ENCODE results near the gene ADAMTS17.
A peak's percentile ranks its signal among the peaks of the same experiment; 100 is the strongest.

ADAMTS17 gene

DNA sequence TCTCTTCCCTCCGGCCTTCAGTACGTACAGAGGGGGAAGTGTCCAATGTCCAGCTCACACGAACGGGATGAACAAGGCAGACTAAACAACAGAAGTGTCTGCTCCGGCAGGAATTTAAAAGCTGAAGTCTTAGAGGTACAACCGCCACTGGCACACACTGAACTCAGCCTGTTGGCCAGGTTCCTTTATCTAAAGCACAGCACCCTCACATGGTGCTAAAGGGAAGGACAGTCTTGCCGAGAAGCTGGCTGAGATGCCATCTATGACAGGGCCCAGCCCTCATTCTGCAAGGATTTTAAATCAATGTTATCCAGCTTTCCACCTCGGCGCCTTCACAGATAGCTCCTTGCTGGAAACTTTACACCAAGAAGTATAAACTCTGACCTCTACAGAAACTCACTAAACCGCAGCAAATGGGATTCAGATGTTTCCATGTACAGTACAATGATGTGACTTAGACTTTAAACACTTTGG lies 2.8 kb downstream of the ADAMTS17 start:
- peak; percentile 58 for DNase-seq (ENCODE audit: low spot score)

DNA sequence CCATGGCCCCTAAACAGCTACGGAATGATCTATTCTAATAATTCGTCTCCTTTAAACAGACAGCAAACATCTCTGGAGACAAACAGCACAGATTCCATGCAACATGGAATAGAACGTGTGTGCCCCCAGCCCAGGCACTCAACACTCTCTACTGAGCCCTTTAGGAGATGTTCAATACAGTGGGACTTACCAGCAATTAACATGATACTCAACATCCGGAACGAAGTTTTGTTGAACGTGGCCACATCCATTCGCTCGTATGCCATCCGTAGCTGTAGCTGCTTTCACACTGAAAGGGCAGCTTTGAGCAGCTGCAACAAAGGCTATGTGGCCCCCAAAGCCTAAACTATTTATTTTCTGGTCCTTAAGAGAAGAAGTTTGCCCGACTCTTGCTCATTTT lies 3.5 kb downstream of the ADAMTS17 start:
- DNase-seq (ENCODE audit: low spot score) = no peak

DNA sequence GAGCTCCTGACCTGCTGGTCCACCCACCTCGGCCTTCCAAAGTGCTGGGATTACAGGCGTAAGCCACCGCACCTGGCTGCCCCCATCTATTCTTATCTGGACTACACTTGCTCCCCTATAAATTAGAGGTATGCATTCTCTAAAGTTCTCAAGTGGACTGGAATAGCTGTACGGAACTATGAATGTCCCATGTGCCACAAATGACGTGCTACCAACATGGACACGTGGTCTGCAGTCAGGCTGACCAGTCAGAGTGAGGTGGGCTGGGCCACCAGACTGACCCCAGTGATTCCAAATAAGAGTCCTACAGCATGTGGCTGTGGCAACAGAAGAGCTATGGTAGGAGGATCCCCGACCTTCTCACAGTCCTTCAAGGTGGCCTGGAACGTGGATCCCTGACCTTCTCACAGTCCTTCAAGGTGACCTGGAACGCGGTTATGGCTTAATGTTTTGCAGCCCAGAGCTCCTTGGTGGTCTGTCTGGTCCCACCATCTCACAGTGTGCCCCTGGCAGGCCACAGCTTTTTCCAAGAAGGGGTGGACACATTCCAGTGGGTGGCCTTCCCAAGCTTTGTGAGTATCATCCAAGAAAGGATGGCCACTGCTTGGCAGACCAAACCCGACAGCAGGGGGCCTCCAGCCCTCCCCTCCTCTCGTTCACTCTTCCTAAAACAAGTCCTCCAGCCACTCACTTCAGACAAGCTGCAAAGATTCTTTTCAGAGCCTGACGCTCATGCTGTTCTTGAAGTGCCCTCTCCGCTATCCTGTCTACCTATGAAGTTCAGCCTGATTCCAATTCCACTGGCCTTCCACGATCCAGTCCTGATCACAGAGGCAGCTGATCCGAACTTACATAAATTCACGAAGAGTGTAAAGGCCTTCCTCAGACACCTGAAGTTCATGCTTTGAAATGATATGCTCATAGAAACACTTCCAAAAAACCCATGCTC lies 4.4 kb downstream of the ADAMTS17 start:
- no peak for DNase-seq (ENCODE audit: low spot score)

DNA sequence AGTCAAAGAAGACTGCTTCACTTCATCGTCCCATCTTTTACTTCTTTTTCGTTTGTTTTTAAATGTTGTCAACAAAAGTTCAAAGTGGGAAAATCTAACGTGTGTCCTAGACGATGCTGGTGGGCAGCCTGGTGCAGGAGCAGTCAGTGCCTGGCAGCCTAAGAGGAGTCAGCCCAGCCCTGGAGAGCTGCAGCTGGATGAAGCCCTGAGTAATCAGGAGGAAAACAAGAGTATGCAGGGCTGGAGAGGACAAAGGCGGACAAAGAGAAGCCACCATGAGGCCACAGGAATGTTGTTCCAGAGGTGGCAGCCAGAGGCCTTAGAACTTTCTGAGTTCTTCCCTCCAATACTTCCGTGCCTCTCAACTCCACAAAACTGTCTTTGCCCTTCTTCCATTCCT lies 5.7 kb downstream of the ADAMTS17 start:
- DNase-seq (ENCODE audit: low spot score) = no peak

DNA sequence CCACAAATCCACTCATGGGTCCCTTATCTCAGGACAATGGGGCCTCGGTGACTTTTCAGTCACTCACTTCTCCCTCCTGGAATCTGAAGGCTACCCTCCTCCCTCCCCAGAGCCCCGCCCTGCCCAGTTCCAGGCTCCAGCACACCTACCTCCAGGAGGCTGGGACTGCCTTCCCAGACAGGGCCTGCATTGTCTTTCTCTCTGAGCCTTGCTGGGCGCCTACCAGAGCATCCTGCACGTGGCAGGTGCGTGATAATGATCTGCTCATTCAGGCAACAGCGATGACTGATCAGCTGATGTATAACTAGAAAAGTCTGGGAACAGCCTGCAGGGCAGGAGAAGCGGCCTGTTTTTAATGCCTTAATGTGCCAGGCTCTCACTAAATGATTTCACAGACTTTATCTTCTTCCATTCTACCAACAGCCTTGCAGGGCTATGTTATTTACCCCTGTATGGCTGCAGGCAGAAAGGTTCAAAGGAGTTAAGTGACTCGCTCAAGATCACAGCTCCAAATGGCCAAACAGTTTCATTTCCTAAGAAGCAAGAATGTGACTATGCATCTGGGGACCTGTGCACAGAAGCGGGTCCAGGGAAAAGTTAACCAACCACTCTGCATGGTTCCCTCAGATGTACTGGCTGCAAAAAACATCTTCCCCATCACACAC lies 6.3 kb downstream of the ADAMTS17 start:
- no peak for DNase-seq (ENCODE audit: low spot score)

DNA sequence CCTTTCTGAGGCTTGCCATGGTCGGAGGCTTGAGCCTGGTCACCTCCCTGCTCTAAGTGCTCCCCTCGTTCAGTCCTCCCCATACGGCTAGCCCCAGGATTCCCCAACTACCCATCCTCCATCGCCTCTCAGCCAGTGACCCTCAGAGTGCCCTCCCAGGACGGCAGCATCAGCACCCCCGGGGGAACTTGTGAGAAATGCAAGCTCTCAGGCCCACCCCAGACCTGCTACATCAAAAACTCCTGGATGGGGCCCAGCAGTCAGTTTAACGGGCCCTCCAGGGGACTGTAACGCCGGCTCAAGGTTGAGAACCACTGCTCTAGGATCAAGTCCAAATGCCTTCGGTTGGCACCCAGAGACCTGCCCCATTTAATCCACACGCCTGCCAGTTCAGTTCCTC lies 6.9 kb downstream of the ADAMTS17 start:
- no peak for DNase-seq (ENCODE audit: low spot score)

DNA sequence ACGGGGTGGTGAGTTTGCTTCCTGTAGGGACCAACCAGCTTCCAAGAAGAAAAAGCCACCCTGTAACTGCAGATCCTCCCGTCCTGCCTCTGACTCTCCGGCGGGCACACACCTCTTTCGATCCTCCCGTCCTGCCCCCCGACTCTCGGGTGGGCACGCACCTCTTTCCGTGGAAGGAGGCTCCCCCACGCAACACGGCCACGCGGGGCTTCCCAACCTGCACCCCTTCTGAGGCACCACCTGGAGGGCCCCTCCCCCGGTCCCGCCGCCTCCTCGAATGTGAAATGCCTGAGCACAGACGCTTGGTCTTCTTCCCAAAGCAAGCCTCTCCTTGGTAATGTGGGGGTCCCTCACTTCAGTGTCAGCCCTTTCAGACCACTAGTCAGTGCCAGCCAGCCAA lies 7.3 kb downstream of the ADAMTS17 start:
- DNase-seq (ENCODE audit: low spot score) = no peak

DNA sequence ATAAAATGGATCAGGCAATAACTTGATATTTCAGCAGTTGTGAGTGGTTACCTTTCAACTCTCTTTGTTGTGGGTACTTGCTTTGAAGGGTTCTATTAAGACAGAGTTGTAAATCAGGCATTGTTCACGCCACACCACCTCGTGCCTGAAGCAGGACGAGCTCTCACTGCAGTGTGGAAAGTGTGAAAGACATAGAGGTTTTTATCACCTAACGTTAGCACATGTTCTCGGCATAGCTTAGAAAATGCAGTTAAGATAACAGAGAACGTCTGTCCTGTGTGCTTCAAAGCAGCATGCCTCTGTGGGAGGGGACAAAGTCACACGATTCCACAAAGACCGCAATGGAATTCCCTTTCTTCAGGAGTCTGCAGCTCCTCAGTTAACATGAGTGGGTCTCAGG lies 7.8 kb downstream of the ADAMTS17 start:
- DNase-seq (ENCODE audit: low spot score) = no peak

DNA sequence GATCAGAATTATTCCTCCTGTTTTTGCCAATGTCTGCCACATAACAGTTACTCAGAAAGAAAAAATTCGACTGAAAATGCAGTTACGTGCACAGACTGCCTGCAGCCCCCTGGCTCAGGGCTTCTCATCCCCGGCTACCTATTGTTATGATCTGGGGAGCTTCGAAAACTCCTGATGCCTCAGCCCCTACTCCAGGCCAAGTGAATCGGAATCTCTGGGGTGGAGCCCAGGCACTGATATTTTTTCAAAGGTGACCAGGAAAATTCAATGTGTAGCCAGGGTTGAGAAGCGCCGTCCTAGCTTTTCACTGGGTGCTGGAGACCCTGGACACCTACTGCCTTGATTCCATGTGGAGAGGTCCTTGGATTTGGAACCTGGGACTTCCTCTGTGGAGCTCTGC lies 8.5 kb downstream of the ADAMTS17 start:
- no peak for DNase-seq (ENCODE audit: low spot score)

DNA sequence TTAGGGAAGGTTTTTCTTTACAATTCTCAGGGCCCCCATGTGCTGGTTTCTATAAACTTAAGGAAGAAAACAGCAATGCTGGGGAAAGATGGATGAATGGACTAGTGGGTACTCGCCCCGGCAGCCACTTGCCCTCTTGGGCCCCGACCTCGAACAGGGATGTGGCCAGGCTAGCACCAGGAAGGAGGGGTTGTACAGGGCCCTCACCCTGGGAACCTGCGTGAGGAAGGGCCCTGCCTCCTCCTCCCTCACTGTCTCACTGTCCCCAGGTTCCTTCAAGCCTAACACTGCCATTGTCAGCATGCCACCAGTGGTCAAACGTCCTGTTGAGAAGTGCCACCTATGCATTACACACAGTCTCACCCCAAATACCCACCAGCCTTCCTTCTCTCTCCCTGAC lies 9.1 kb downstream of the ADAMTS17 start:
- DNase-seq (ENCODE audit: low spot score) = no peak

DNA sequence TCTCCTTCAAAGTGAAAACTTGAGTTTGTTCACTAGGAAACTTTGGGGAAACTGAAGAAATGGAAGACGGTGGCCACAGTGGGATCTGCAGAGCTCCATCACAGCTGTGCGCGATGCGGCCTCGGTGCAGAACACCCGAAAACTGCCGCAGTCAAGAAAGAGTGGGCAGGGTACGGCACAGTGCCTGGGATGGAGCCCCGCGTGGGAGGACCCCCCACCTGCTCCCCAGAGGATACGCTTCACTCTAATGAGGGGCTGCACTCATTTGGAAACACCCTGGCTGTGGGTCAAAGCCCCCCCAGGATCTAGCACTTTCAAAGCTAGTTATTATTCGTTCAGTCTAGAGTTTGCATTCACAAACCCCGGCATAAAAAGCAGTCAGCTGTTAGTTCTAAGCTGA lies 9.5 kb downstream of the ADAMTS17 start:
- DNase-seq (ENCODE audit: low spot score) = no peak

DNA sequence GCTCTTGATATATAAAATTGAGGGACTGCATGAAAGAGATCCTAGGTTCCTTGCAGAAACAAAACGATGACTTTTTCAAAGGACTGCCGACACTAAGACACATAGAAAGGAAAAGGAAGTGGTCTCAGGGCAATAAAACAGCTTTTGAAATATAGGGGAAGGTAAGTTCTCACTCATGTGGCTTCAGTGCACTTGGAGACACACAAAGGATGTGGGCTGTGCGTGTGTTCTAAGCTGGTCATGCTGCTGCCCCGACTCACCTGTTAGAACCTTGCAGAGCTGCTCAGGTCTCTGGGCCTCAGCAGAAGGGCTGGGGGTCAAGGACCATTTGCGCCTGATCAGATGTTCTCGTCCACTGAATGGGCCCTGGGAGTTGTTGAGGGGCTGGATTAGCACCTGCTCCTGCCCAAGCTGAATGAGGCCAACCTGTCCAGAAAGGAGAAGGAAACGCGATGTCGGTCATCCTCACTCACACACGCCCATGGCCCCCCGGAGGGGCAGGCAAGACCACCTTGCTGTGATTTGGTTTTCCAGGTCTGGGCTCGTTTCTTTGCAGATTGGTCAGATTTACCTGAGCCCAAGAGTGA lies 11.1 kb downstream of the ADAMTS17 start:
- no peak for DNase-seq (ENCODE audit: low spot score)

DNA sequence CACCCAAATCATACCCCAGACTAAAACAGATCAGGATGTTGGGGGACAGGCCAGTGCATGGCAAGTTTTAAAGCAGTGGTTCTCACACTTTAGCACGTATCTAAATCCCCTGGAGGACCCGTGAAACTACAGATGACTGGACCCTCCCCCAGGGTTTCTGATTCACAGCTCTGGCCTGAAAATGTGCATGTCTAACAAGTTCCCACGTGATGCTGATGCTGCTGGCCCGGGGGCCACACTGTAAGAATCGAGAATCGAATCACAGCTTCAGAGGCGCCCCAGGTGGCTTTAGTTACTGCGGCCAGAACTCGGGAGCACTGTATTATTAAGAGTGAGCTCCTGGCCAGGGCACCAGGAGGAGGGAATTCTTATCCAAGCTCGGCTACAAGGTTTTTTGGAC lies 11.6 kb downstream of the ADAMTS17 start:
- no peak for DNase-seq (ENCODE audit: low spot score)

DNA sequence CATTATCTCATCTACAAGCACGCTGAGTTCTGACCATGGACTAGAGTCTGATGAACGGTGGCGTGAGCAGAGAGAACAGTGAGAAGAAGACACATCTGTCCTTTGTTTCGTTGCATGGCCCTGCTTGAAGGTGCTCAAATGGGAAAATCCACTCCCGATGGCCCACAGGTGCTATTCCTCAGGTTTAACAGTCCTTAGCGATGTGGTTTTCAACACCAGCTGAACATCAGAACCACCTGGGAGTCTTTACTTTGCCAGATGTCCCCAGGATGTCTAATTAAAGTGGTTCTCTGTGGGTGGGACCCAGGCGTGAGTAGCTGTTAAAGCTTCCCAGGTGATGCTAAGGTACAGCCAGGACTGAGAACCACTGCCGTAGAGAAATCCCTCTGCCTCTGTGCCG lies 13.0 kb downstream of the ADAMTS17 start:
- no peak for DNase-seq (ENCODE audit: low spot score)

DNA sequence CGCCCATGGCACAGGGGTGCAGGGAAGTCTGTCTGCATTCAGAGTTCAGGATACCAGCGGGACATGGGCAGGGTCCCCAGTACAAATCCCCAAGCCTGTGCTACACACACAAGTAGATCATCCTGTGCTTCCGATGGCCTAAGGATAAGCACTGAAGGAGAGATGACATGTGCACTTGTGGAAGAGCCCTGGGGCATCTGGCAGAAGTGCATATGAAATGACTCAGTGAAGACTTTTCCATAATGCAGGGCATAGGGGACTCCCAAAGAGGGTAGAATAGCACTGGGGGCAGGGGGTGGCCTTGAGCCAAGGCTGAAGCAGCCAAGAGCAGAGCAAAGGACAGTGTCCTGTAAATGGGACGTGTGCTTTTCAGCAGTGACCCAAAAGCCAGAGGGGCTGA lies 22.9 kb downstream of the ADAMTS17 start:
- no peak for DNase-seq (ENCODE audit: low spot score)

DNA sequence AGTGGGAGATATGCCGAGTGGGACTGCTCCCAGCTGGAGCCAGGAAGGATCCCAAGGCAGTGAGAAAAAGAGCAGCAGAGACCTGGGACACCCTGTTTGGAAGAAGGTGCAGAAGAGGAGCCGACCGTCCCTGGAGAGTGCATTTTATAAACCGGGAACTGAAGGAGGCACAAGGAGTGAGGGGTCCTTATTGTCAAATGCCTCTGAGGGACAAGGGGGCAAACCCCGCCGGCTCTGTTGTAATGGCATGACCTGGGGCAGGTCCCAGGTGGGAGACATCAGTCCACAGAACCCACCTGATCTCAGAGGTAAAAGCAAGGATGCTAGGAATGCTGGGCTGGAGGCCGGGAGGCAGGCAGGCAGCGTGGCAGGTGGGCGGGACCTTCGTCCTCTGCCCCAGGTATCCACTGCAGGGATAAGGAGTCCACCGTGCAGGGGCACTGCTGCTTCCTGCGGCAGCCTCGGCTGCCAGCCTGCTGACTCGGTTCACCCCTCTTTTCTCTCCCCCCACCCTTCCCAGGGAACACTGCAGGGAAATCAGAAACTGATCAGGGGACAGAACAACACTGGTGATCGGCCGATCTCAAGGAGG lies 26.9 kb downstream of the ADAMTS17 start:
- DNase-seq (ENCODE audit: low spot score) = no peak

DNA sequence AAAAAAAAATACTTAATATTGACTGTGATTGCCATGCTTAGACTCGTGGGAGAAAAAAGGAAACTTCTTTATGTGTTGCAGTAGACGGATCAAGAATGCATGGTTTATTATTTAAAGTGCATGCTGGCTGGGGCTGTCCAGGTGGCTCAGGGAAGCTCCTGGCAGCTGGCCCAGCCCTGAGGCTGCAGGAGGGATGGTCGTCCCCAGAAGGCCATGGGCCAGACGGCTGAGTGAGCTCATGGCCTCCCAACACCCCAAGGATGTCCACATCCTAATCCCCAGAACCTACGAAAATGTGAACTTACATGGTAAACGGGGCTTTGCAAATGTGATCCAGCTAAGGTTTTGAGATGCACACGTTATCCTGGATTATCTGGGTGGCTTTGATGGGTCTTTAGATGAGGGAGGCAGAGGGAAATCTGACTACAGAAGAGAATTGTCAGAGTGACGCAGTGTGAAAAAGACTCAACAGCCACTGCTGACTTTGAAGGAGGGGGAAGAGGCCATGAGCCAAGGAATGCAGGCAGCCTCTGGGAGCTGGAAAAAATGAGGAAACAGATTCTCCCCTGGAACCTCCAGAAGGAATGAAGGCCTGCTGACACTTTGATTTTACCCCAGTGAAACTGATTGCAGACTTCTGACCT lies 29.8 kb downstream of the ADAMTS17 start:
- DNase-seq (ENCODE audit: low spot score) = no peak

DNA sequence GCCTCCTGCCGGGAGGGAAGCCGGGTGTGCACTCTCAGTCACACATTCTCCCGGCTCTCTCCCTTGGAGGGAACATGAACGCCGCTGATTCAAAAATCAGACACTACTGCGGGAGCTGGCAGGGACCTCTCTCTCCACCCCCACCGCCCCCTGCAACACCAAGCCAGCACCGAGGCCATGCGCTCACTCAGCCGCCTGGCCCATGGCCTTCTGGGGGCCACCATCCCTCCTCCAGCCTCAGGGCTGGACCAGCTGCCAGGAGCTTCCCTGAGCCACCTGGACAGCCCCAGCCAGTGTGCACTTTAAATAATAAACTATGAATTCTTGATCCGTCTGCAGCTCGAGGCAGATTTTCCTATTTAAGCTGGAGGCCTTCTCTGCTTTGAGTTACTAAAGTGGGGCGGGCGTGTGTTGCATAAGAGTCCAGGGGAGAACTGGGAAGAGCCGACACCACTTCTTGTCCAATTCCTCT lies 30.6 kb downstream of the ADAMTS17 start:
- DNase-seq (ENCODE audit: low spot score) = no peak

DNA sequence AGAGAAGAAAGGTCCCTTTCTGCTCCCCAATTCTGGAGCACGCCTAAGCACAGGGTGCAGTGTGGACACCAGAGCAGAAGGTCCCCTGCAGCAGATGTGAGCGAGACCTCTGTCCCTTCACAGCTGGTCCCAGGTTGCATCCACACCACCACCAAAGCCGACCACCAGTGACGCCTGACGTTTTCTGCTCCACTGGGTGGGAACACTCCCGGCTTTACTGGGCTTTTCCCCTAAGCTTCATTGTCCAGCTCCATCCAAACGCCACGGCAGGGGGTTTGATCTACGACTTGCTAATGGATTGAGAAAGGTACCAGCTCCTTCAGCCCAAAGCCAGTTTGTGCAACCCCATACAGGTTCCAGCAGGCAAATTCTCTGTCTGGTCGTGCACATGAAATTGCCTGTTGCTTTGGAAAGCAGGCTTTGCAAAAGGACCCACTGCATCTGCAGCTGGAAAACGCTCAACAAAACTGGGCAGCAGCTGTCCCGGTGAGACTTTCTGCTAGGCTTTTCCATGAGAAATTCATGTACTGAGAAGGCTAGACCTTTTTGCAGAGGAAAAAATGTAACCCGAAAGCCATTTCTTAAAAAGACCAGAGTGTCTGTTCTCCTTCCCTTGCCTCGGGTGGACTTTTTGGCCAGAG lies 31.1 kb downstream of the ADAMTS17 start:
- DNase-seq (ENCODE audit: low spot score) = no peak

DNA sequence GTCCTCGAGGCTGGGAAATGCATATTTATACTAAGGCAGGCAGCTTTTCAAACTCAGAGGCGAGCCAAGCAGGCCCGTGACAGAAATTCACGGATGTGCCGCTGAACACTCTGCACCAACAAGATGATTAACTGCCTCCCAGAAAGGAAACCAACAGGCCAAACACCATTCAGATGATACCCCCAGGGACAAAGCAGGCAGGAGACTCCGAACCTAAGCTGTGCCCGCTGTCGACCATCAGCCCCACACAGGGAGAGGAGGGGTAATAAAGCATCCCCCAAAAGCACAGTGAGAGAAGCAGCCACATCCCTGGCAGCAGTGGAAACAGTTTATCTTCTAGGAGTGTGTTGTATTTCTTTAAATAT lies 31.8 kb downstream of the ADAMTS17 start:
- DNase-seq (ENCODE audit: low spot score) = no peak
